Heart left ventricle (tissue), 16 donors: ENCODE data around the gene OR6K3. TPM values are rescaled to one million over a fixed set of nuclear protein-coding genes. Genes with fewer than 3 reads are reported as not detected.
"Not testable (repeated sequence)": the region's sequence is repeated elsewhere in the genome, so short reads cannot be mapped to it uniquely, and the experiment has no call there.

Experiments used
- ATAC-seq, 4 donors: fragments of 200-7000 bp; cut with Tn5 transposase; one replicate each; pipeline ENCODE4 v1.9.1; 2020 to 2022; ENCODE audit warnings: moderate library complexity in 4 of 4, mild to moderate bottlenecking in 3 of 4, moderate number of reproducible peaks in 1 of 4
- DNase-seq, 5 donors: peaks; one replicate each; pipeline ENCODE4 v3.0.0-alpha.2; 2020
- H3K27ac ChIP-seq, 12 donors: fragments of 200-600 bp; sonication (generic) in 4 of 12; one replicate each; pipeline versions ENCODE4 v1.5.0 to v1.8.0; 2016 to 2022; ENCODE audit warnings: mild to moderate bottlenecking in 2 of 12
- H3K27me3 ChIP-seq, 9 donors: fragments of 200-600 bp; sonication (generic) in 2 of 9; one replicate each; pipeline versions ENCODE4 v1.5.1 to v1.8.0; 2016 to 2022; ENCODE audit warnings: mild to moderate bottlenecking in 3 of 9
- H3K36me3 ChIP-seq, 9 donors: fragments of 200-600 bp; sonication (generic) in 2 of 9; one replicate each; pipeline versions ENCODE4 v1.5.0 to v1.8.0; 2018 to 2022; ENCODE audit warnings: mild to moderate bottlenecking in 2 of 9
- H3K4me1 ChIP-seq, 12 donors: fragments of 200-600 bp; sonication (generic) in 4 of 12; one replicate each; pipeline versions ENCODE4 v1.5.0 to v1.8.0; 2016 to 2022; ENCODE audit warnings: mild to moderate bottlenecking in 3 of 12
- H3K4me3 ChIP-seq, 12 donors: fragments of 200-600 bp; sonication (generic) in 4 of 12; one replicate each; pipeline versions ENCODE4 v1.5.0 to v1.8.0; 2017 to 2022; ENCODE audit warnings: mild to moderate bottlenecking in 9 of 12, moderate library complexity in 4 of 12
- H3K9me3 ChIP-seq, 12 donors: fragments of 200-600 bp; sonication (generic) in 4 of 12; one replicate each; pipeline versions ENCODE4 v1.5.0 to v1.8.0; 2016 to 2022; ENCODE audit warnings: mild to moderate bottlenecking in 1 of 12
- CTCF ChIP-seq, 12 donors: fragments of 200-600 bp; sonication (generic) in 4 of 12; IDR thresholded peaks; one replicate each; pipeline versions ENCODE4 v1.5.0 to v1.8.0; 2018 to 2022; ENCODE audit warnings: antibody characterized with exemption in 12 of 12, mild to moderate bottlenecking in 5 of 12
- POLR2A ChIP-seq, 2 donors: fragments of 450-650 bp; IDR thresholded peaks; one replicate each; pipeline ENCODE4 v1.6.1; 2017; ENCODE audit warnings: antibody characterized with exemption in 2 of 2, mild to moderate bottlenecking in 2 of 2, moderate library complexity in 2 of 2
- WGBS, 4 donors: extraction: QIAGEN DNeasy Blood & Tissue Kit in 2 of 4; methylation state at CpG; one replicate each; pipeline versions ENCODE4 v1.1.5 to v1.1.7; 2013 to 2018; 5-methylcytosine and 5-hydroxymethylcytosine counted together
- intact Hi-C, 10 donors: fragments of 100-400 bp; cut with DNase I; formaldehyde crosslinking; loops; one replicate each; pipeline versions ENCODE4 v1.11.1 to v1.14.2; 2022
- polyA plus RNA-seq, 2 donors: library from polyadenylated mRNA; stranded (reverse); fragments of 200-250 nt; gene quantifications; one replicate each; pipeline ENCODE4 v1.2.3, GENCODE V29; 2013
- total RNA-seq, 9 donors: library from RNA; depleted of rRNA in 2 of 9; stranded (reverse); fragments of >200 nt in 2 of 9; fragmentation: NEBNext Ultra II Directional in 3 of 9; extraction: Animal tissue kit (Norgen Biotek cat#: 25700) in 3 of 9; gene quantifications; one replicate each; pipeline versions ENCODE4 v1.1.0 to v1.2.4, GENCODE V29; 2016 to 2023
- donor health status: ischemic (EF 13 %, LVEDD 7.1; RV severe dilation, severe dysfunction).
- donor health status: healthy with polysubstance abuse.
- donor health status: DM: no; HTN: yes; CAD: no.
- donor health status: DM: no; HTN: no; CAD: no.
- donor health status: ischemic (EF 25% LVEDD 6.9; RV normal size, moderate dysfunction).
- donor health status: ischemic (EF 25% LVEDD 5.7; RV mildly dilated, moderate dysfunction).
- donor health status: healthy.
- donor health status: DM: yes; HTN: yes; CAD: no.
- donor health status: ischemic (EF 35%, LVEDD 5.7; RV mildly dilated, moderate dysfunction).
- donor health status: nonischemic (EF 11% LVEDD 7.7; RV severe dilation, severe dysfunction).
- donor health status: DM: yes; HTN: yes; CAD: no.
- donor health status: PGD.
- donor health status: ischemic (EF 29% LVEDD 5.4; RV normal size, mild dysfunction).
- donor health status: nonischemic (EF 23%, LVEDD 6.1; RV moderate dilation, normal function).

The OR6K3 gene
- total and polyA plus RNA-seq, 11 donors, result not detected

GRCh38 chr1:158692356-158692755, 28.2 kb downstream of the OR6K3 start:
- Histone ChIP-seq H3K9me3 (no peaks in the 10 kb centered on the region), H3K36me3 (no peaks in the 10 kb centered on the region), H3K27ac (no peak overlapping the region), H3K4me1 (no peaks in the 10 kb centered on the region), H3K27me3 (no peaks in the 10 kb centered on the region), H3K4me3 (no peak overlapping the region)
- ATAC-seq (no peak), DNase-seq (no peak)
- intact Hi-C loops, result no loop called here
- no peak for TF ChIP-seq POLR2A (IDR thresholded peaks at IDR 0.05)
- TF ChIP-seq CTCF (IDR thresholded peaks at IDR 0.05), result no peak

DNA sequence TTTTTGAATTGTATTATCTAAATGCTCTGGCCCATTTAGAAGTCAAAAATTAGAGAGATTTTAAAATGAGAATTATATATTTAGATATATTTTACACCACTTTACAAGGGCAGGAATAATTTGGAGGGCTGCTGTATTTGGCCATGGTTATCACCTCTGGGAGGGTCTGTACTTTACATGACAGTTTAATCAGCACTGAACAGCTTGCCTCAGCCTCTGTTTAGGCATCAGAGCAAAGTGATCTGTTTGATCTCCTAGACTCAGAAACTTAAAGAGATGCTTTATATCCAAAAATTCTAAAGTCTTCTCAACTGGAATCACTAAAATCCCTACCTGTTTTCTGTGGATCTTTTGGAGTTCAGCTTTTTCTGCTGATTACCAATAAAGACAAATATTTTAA, 28.6 kb downstream of the OR6K3 start:
- Histone ChIP-seq H3K27ac (no peak overlapping the region), H3K27me3 (no peaks in the 10 kb centered on the region), H3K4me3 (no peak overlapping the region), H3K36me3 (no peaks in the 10 kb centered on the region), H3K4me1 (no peaks in the 10 kb centered on the region), H3K9me3 (no peaks in the 10 kb centered on the region)
- intact Hi-C loops, result no loop called here
- DNase-seq (no peak), ATAC-seq (no peak)
- no peak for TF ChIP-seq CTCF (IDR thresholded peaks at IDR 0.05)

DNA sequence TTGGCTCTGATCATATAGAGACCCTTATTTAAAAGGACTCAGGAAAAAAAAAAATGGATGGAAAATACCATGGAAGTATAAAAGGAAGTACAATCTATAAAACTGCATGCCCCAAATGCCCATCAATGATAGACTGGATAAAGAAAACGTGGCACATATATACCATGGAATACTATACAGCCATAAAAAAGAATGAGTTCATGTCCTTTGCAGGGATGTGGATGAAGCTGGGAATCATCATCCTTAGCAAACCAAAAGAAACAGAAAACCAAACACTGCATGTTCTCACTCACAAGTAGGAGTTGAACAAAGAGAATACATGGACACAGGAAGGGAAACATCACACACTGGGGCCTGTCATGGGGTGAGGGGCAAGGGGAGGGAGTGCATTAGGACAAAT, 29.4 kb downstream of the OR6K3 start:
- intact Hi-C loops, H3K27me3 ChIP-seq, DNase-seq, H3K4me1 ChIP-seq, ATAC-seq, H3K4me3 ChIP-seq, H3K27ac ChIP-seq, H3K9me3 ChIP-seq, H3K36me3 ChIP-seq: not testable (repeated sequence)
- 56 to 71% (median 63%) methylated on average over 1 of the region's 1 CpG for WGBS, 4 donors

DNA sequence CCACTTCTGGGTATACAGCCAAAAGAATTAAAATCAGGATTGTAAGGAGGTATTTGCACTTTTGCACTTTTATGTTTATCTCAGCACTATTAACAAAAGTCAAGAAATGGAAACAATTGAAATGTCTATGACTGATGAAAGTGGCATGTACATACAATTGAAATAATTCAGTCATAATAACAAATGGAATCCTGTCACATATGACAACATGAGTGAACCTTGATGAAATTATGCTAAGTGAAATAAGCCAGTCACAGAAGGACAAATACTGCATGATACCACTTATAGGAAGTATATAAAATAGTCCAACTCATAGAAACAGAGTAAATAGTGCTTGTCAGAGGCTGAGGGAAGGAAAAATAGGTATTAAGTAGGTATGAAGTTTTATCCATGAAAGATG, 30.6 kb downstream of the OR6K3 start:
- no peak for ATAC-seq
- DNase-seq, result no peak
- no peaks in the 10 kb centered on the region for H3K4me1 ChIP-seq
- peaks cover 0 to 2% (median 0%) of the 10 kb centered on the region in 9 donors for H3K27me3 ChIP-seq
- TF ChIP-seq CTCF (IDR thresholded peaks at IDR 0.05) (no peak), POLR2A (IDR thresholded peaks at IDR 0.05) (no peak)
- H3K4me3 ChIP-seq, result no peak overlapping the region
- H3K27ac ChIP-seq, result no peak overlapping the region
- intact Hi-C loops, result no loop called here
- no peaks in the 10 kb centered on the region for H3K36me3 ChIP-seq
- H3K9me3 ChIP-seq, result no peaks in the 10 kb centered on the region

GRCh38 chr1:158689110-158689509, 31.4 kb downstream of the OR6K3 start:
- 19 to 29% (median 25%) methylated on average over 1 of the region's 1 CpG for WGBS, 4 donors
- no peaks in the 10 kb centered on the region for H3K4me1 ChIP-seq
- H3K9me3 ChIP-seq, result no peaks in the 10 kb centered on the region
- no peak for DNase-seq
- no peak for ATAC-seq
- TF ChIP-seq POLR2A (IDR thresholded peaks at IDR 0.05), result no peak
- no peak for TF ChIP-seq CTCF (IDR thresholded peaks at IDR 0.05)
- H3K27ac ChIP-seq, result no peak overlapping the region
- H3K27me3 ChIP-seq, result peaks cover 0 to 2% (median 0%) of the 10 kb centered on the region in 9 donors
- H3K36me3 ChIP-seq, result no peaks in the 10 kb centered on the region
- no peak overlapping the region for H3K4me3 ChIP-seq
- intact Hi-C loops, result no loop called here

DNA sequence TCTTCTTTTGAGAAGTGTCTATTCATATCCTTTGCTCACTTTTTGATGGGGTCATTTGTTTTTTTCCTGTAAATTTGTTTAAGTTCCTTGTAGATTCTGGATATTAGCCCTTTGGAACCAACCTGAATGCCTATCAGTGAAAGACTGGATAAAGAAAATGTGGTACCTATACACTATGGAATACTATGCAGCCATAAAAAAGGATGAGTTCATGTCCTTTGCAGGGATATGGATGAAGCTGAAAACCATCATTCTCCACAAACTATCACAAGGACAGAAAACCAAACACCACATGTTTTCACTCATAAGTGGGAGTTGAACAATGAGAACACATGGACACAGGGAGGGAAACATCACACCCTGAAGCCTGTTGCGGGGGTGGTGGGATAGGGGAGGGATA, 32.2 kb downstream of the OR6K3 start:
- intact Hi-C loops, H3K27me3 ChIP-seq, DNase-seq, H3K4me1 ChIP-seq, H3K27ac ChIP-seq, H3K4me3 ChIP-seq, H3K36me3 ChIP-seq, H3K9me3 ChIP-seq, ATAC-seq: not testable (repeated sequence)
- 82 to 90% (median 86%) methylated on average over 1 of the region's 1 CpG for WGBS, 4 donors
